Muscle of leg (tissue), 11 donors: ENCODE measurements around the gene VAPA. TPM values are rescaled to one million over a fixed set of nuclear protein-coding genes. Genes with fewer than 3 reads are reported as not detected.
A peak's percentile ranks its signal among the peaks of the same experiment; 100 is the strongest.

Experiments
- DNase-seq: peaks from one replicate; pipeline ENCODE4 v3.0.0; 2013
- H3K27ac ChIP-seq: one replicate; pipeline ENCODE4 v1.5.1; 2013; ENCODE audit warnings: mild to moderate bottlenecking, low read length, control low read depth
- H3K27me3 ChIP-seq: one replicate; pipeline ENCODE4 v1.6.1; 2013; ENCODE audit warnings: low read length; ENCODE audit not compliant: control insufficient read depth, insufficient read depth
- H3K36me3 ChIP-seq: one replicate; pipeline ENCODE4 v1.6.1; 2013; ENCODE audit warnings: low read length; ENCODE audit not compliant: control insufficient read depth, insufficient read depth
- H3K4me1 ChIP-seq: one replicate; pipeline ENCODE4 v1.6.1; 2013; ENCODE audit warnings: low read length; ENCODE audit not compliant: control insufficient read depth, insufficient read depth
- H3K4me3 ChIP-seq: one replicate; pipeline ENCODE4 v1.5.1; 2013; ENCODE audit warnings: low read length, control low read depth
- H3K9me3 ChIP-seq: replicated peaks from 2 replicates; pipeline ENCODE4 v1.6.1; 2013; ENCODE audit warnings: low read depth, low read length; ENCODE audit not compliant: control insufficient read depth
- WGBS: methylation state at CpG from one replicate; pipeline ENCODE4 v1.1.5; 2013; ENCODE audit warnings: missing lambda C conversion rate; ENCODE audit not compliant: insufficient coverage; 5-methylcytosine and 5-hydroxymethylcytosine counted together
- polyA plus RNA-seq, 8 donors: library from polyadenylated mRNA; unstranded; fragments of 120-200 nt; gene quantifications; one replicate each; pipeline versions ENCODE4 v1.2.1 to v1.2.3, GENCODE V29; 2013; ENCODE audit warnings: inconsistent platforms in 1 of 8, low replicate concordance in 1 of 8; ENCODE audit not compliant: insufficient read length in 8 of 8, insufficient read depth in 1 of 8
- total RNA-seq: library from RNA; stranded (reverse); fragments of 120-200 nt; gene quantifications from one replicate; pipeline ENCODE4 v1.2.4, GENCODE V29; 2013

The VAPA gene
- total and polyA plus RNA-seq, 9 donors = 220 to 284 (median 234) TPM

- WGBS = 86% methylated on average over 1 of the region's 5 CpGs
- Histone ChIP-seq H3K27me3 (no peaks in the 10 kb centered on the region), H3K4me1 (no peaks in the 10 kb centered on the region), H3K4me3 (no peak overlapping the region), H3K9me3 (no peaks in the 10 kb centered on the region), H3K36me3 (peaks cover 43% of the 10 kb centered on the region), H3K27ac (no peak overlapping the region)
- DNase-seq = no peak
Observed at GRCh38 chr18:9949861-9950260, 36.0 kb downstream of the VAPA start.

DNA sequence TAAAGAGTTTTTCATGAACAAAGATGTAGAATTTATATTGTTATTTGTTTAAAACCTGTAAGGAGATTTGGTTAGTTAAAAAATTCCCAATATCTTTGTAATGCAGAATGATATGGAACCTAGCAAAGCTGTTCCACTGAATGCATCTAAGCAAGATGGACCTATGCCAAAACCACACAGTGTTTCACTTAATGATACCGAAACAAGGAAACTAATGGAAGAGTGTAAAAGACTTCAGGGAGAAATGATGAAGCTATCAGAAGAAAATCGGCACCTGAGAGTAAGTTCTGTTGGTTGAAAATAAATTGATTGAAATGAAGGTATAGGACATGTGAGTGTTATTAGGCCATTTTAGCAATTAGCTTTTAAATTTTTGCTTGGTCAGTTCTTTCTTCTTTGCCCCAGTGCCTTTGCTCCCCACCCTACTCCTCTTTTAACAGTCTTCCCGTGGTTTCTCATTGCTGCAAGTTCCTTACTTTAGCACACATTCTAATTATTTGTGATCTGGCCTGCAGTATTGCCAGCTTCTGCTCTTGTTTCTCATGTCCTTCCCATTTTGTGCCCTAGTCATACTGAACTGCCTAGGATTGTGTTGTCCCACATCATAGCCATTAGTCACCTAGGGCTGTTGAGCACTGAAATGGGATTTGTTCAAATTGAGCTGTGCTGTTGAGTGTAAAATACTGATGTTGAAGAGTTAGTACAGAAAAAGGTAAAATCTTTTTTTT is 36.6 kb downstream of the VAPA start:
- H3K36me3 ChIP-seq = peaks cover 43% of the 10 kb centered on the region

GRCh38 chr18:9951022-9951859 is 37.4 kb downstream of the VAPA start:
- no peaks in the 10 kb centered on the region for H3K4me1 ChIP-seq
- peaks cover 41% of the 10 kb centered on the region for H3K36me3 ChIP-seq
- no peak overlapping the region for H3K27ac ChIP-seq
- H3K4me3 ChIP-seq = no peak overlapping the region
- no peaks in the 10 kb centered on the region for H3K27me3 ChIP-seq
- WGBS = 30% methylated on average over 2 of the region's 9 CpGs
- H3K9me3 ChIP-seq = no peaks in the 10 kb centered on the region
- peak; percentile 76 for DNase-seq

More for the DNA sequence above, 36.6 kb downstream of the VAPA start:
- WGBS = 100% methylated on average over 1 of the region's 3 CpGs
- no peaks in the 10 kb centered on the region for H3K9me3 ChIP-seq
- H3K4me3 ChIP-seq = no peak overlapping the region
- no peaks in the 10 kb centered on the region for H3K27me3 ChIP-seq
- peak; percentile 29 for DNase-seq
- no peaks in the 10 kb centered on the region for H3K4me1 ChIP-seq
- no peak overlapping the region for H3K27ac ChIP-seq

DNA sequence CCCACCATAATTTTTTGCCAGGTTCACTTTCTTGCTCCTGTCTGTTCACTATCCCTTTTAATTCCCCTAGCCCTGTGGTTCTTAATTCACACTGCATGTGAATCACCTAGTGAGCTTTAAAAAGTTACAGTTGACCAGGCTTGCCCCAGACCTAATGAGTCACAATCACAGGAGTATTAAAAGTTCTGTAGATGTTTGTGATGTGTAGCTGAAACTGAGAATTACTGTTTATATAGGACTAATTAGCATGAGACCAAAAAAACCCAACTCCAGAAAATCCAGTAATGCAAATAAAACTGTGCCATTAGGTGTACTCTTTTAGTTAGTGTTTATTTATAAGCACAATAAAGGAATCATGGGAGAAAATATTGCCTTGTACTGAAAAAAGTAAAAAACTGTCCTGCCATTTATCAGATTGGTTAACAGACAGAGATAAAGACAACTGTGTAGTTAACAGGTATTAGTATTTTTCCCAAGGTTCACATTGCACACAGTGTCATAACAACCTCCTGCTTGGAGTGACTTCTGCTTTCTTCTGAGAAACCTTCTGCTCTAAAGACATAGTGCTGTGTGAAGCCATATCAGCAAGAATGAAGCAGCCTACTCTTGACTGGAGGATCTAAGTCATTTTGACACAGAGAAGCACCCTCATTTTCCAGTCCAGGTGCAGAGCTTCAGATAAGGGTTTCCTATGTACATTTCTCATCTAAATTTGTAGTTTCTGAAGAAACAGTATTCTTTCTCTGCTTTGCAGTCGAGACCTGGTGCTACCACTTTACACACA is 39.0 kb downstream of the VAPA start:
- no peak for DNase-seq
- H3K4me1 ChIP-seq = no peaks in the 10 kb centered on the region
- no peaks in the 10 kb centered on the region for H3K27me3 ChIP-seq
- peaks cover 36% of the 10 kb centered on the region for H3K36me3 ChIP-seq
- H3K4me3 ChIP-seq = no peak overlapping the region
- no peak overlapping the region for H3K27ac ChIP-seq
- 80% methylated on average over 1 of the region's 1 CpG for WGBS
- H3K9me3 ChIP-seq = no peaks in the 10 kb centered on the region

- Histone ChIP-seq H3K9me3 (no peaks in the 10 kb centered on the region), H3K27ac (no peak overlapping the region), H3K4me3 (no peak overlapping the region), H3K36me3 (peaks cover 6% of the 10 kb centered on the region), H3K27me3 (no peaks in the 10 kb centered on the region), H3K4me1 (no peaks in the 10 kb centered on the region)
- no CpG with 5 or more reads among the region's 4 CpGs for WGBS
- DNase-seq = no peak
Observed at GRCh38 chr18:9958861-9959399, 45.1 kb downstream of the VAPA start.

- Histone ChIP-seq H3K9me3 (no peaks in the 10 kb centered on the region), H3K4me1 (no peaks in the 10 kb centered on the region), H3K27ac (no peak overlapping the region), H3K27me3 (no peaks in the 10 kb centered on the region), H3K36me3 (peaks cover 1% of the 10 kb centered on the region), H3K4me3 (no peak overlapping the region)
- DNase-seq = no peak
- no CpG with 5 or more reads among the region's 1 CpG for WGBS
Observed at GRCh38 chr18:9959564-9959963, 45.7 kb downstream of the VAPA start.

DNA sequence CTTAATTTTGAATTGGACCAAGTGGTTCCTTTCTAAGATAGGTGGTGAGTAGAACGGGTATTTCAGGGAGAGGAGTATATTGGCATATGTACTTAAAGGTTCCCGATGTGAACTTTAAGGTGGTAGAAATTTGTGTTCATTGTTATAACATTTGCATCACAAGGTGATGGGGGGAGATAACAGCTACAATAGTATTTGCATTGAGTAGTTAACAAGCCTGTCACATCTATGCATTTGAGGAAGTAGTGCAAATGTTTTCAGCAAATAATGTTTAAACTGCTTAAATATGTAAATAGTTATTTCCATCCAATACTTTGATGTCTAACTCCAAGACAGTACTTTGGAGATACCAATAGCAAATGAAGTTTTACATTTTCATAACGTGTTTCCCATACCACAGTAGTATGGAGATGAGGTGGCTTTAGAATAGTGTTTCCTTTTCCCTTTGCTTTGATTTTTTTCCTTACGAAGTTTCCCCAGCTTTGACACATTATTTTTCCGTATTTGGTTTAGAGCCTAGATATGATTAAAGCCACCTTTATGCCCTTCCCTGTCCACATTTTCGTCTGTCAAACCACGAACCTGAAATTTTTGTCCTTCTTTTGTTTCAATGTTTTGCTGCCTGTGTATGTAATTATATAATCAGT is 46.6 kb downstream of the VAPA start:
- H3K36me3 ChIP-seq = no peaks in the 10 kb centered on the region
- no peak overlapping the region for H3K4me3 ChIP-seq
- no peak for DNase-seq
- no peaks in the 10 kb centered on the region for H3K27me3 ChIP-seq
- no CpG with 5 or more reads among the region's 7 CpGs for WGBS
- no peak overlapping the region for H3K27ac ChIP-seq
- no peaks in the 10 kb centered on the region for H3K4me1 ChIP-seq
- no peaks in the 10 kb centered on the region for H3K9me3 ChIP-seq

- H3K4me3 ChIP-seq = no peak overlapping the region
- H3K27me3 ChIP-seq = no peaks in the 10 kb centered on the region
- peak; percentile 47 for DNase-seq
- H3K9me3 ChIP-seq = no peaks in the 10 kb centered on the region
- H3K36me3 ChIP-seq = no peaks in the 10 kb centered on the region
- no peak overlapping the region for H3K27ac ChIP-seq
- no peaks in the 10 kb centered on the region for H3K4me1 ChIP-seq
- WGBS = no CpG with 5 or more reads among the region's 3 CpGs
Observed at GRCh38 chr18:9961041-9961440, 47.2 kb downstream of the VAPA start.

DNA sequence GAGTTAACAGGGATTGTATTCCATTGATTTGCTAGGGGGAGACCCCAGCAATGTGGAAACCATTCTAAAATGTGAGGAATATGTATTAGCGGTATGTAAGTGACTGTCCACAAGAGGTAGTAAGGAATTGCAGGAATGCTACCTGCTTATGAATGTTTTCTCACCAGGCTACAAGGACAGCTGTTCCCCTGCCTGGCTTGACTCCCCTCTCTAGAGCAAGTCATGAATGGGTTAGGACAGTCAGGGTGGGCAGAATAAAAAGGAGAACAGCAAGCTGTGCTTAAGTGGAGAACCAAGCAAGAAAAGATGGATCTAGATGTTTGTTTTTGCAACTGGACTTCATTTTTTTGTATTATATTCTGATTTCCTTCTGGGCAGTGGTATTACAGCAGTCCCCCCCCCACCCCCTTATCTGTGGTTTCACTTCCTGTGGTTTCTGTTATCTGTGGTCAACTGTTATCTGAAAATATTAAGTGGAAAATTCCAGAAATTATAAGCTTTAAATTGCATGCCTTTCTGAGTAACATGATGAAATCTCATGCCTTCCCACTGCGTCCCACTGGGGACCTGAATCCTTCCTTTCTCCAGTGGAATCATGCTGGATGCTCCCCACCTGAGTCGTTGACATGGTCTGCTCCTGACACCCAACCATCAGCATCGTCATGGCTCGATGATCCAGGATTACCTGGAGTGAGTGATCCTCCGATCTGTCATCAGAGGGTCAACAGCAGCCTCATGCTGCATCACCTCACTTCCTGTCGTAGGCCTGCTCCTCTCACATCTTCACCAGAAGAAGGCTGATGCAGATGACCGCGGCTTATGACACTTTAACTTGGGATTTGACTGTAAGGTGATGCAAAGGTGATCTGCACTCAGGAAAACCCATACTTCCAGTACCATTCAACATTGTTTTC is 52.2 kb downstream of the VAPA start:
- WGBS = 85% methylated on average over 5 of the region's 9 CpGs
- Histone ChIP-seq H3K27me3 (peaks cover 3% of the 10 kb centered on the region), H3K36me3 (no peaks in the 10 kb centered on the region), H3K4me3 (no peak overlapping the region), H3K27ac (no peak overlapping the region), H3K4me1 (peaks cover 5% of the 10 kb centered on the region), H3K9me3 (no peaks in the 10 kb centered on the region)
- DNase-seq = no peak
